Liver (tissue), 9 donors: ENCODE data around the gene PANK2. TPM values are rescaled to one million over a fixed set of nuclear protein-coding genes. Genes with fewer than 3 reads are reported as not detected.

ENCODE experiments used
- DNase-seq: peaks from one replicate; pipeline ENCODE4 v3.0.0-alpha.2; 2017; ENCODE audit warnings: low spot score
- H3K27ac ChIP-seq, 2 donors: one replicate each; pipeline ENCODE4 v1.7.0; 2013; ENCODE audit warnings: inconsistent platforms in 2 of 2, low read length in 2 of 2, control low read depth in 1 of 2, low read depth in 1 of 2, mild to moderate bottlenecking in 1 of 2
- H3K27me3 ChIP-seq, 4 donors: one replicate each; pipeline versions ENCODE4 v1.6.1 to v1.7.0; 2013; ENCODE audit warnings: low read length in 3 of 4, inconsistent platforms in 1 of 4, mild to moderate bottlenecking in 1 of 4, moderate library complexity in 1 of 4; ENCODE audit not compliant: control insufficient read depth in 4 of 4, insufficient read depth in 4 of 4
- H3K36me3 ChIP-seq, 4 donors: one replicate each; pipeline versions ENCODE4 v1.6.1 to v1.7.0; 2013; ENCODE audit warnings: low read length in 3 of 4, mild to moderate bottlenecking in 3 of 4, low read depth in 1 of 4, moderate library complexity in 1 of 4; ENCODE audit not compliant: control insufficient read depth in 4 of 4, insufficient read depth in 3 of 4
- H3K4me1 ChIP-seq, 4 donors: one replicate each; pipeline versions ENCODE4 v1.6.1 to v1.7.0; 2013; ENCODE audit warnings: low read length in 3 of 4, mild to moderate bottlenecking in 3 of 4, moderate library complexity in 1 of 4; ENCODE audit not compliant: control insufficient read depth in 4 of 4, insufficient read depth in 4 of 4
- H3K4me3 ChIP-seq, 3 donors: one replicate each; pipeline versions ENCODE4 v1.6.1 to v1.7.0; 2013; ENCODE audit warnings: low read length in 3 of 3, control low read depth in 1 of 3, low read depth in 1 of 3, mild to moderate bottlenecking in 1 of 3
- H3K9ac ChIP-seq, 2 donors: one replicate each; pipeline ENCODE4 v1.7.0; 2013; ENCODE audit warnings: low read length in 2 of 2, mild to moderate bottlenecking in 2 of 2, moderate library complexity in 2 of 2, control low read depth in 1 of 2, low read depth in 1 of 2
- H3K9me3 ChIP-seq, 4 donors: one replicate each; pipeline versions ENCODE4 v1.6.1 to v1.7.0; 2013; ENCODE audit warnings: low read length in 3 of 4; ENCODE audit not compliant: control insufficient read depth in 4 of 4
- ATF3 ChIP-seq: IDR thresholded peaks from 2 replicates; pipeline ENCODE4 v1.6.1; 2016; ENCODE audit warnings: antibody characterized with exemption
- CTCF ChIP-seq: fragments of 150-350 bp; IDR thresholded peaks from 2 replicates; pipeline ENCODE4 v1.5.1; 2017; ENCODE audit warnings: improper control_type of control experiment, low read depth, low read length; ENCODE audit not compliant: missing input control
- EGR1 ChIP-seq, 2 donors: IDR thresholded peaks; 2 replicates each; pipeline ENCODE4 v1.6.1; 2016 to 2018; ENCODE audit warnings: antibody characterized with exemption in 2 of 2, low read depth in 2 of 2
- FOXA1 ChIP-seq: IDR thresholded peaks from 2 replicates; pipeline ENCODE4 v1.6.1; 2016; ENCODE audit warnings: antibody characterized with exemption
- GABPA ChIP-seq, 2 donors: IDR thresholded peaks in 1 of 2; conservative IDR thresholded peaks in 1 of 2; 2 replicates each; pipeline ENCODE4 v1.6.1; 2016; ENCODE audit warnings: antibody characterized with exemption in 2 of 2, mild to moderate bottlenecking in 1 of 2, moderate library complexity in 1 of 2
- HNF4A ChIP-seq, 2 donors: conservative IDR thresholded peaks; 2 replicates each; pipeline ENCODE4 v1.6.1; 2016; ENCODE audit warnings: antibody characterized with exemption in 2 of 2, mild to moderate bottlenecking in 2 of 2
- HNF4G ChIP-seq: IDR thresholded peaks from 2 replicates; pipeline ENCODE4 v1.6.1; 2016; ENCODE audit warnings: antibody characterized with exemption
- JUND ChIP-seq, 2 donors: IDR thresholded peaks; 2 replicates each; pipeline ENCODE4 v1.6.1; 2016; ENCODE audit warnings: antibody characterized with exemption in 2 of 2
- MAX ChIP-seq: IDR thresholded peaks from 2 replicates; pipeline ENCODE4 v1.6.1; 2016; ENCODE audit warnings: antibody characterized with exemption
- NR2F2 ChIP-seq: IDR thresholded peaks from 2 replicates; pipeline ENCODE4 v1.6.1; 2016; ENCODE audit warnings: antibody characterized with exemption
- RAD21 ChIP-seq, 2 donors: IDR thresholded peaks; 2 replicates each; pipeline ENCODE4 v1.6.1; 2016; ENCODE audit warnings: antibody characterized with exemption in 2 of 2, mild to moderate bottlenecking in 2 of 2
- REST ChIP-seq: IDR thresholded peaks from 2 replicates; pipeline ENCODE4 v1.6.1; 2016; ENCODE audit warnings: antibody characterized with exemption, mild to moderate bottlenecking
- RXRA ChIP-seq, 2 donors: IDR thresholded peaks; 2 replicates each; pipeline ENCODE4 v1.6.1; 2017 to 2018; ENCODE audit warnings: antibody characterized with exemption in 2 of 2, mild to moderate bottlenecking in 1 of 2
- SP1 ChIP-seq: IDR thresholded peaks from 2 replicates; pipeline ENCODE4 v1.6.1; 2018; ENCODE audit warnings: antibody characterized with exemption, mild to moderate bottlenecking
- YY1 ChIP-seq: IDR thresholded peaks from 2 replicates; pipeline ENCODE4 v1.6.1; 2016; ENCODE audit warnings: antibody characterized with exemption, mild to moderate bottlenecking
- ZBTB33 ChIP-seq: IDR thresholded peaks from 2 replicates; pipeline ENCODE4 v1.6.1; 2016; ENCODE audit warnings: antibody characterized with exemption
- WGBS: extraction: QIAGEN DNeasy Blood & Tissue Kit; methylation state at CpG from one replicate; pipeline ENCODE4 v1.1.7; 2013; 5-methylcytosine and 5-hydroxymethylcytosine counted together
- polyA plus RNA-seq, 2 donors: library from polyadenylated mRNA; stranded (reverse) in 1 of 2; unstranded in 1 of 2; fragments of 200-250 nt in 1 of 2; fragments of >200 nt in 1 of 2; fragmentation: Nextera tagmentation in 1 of 2; extraction: Ambion mirVana in 1 of 2; gene quantifications; one replicate each; pipeline versions ENCODE4 v1.2.1 to v1.2.3, GENCODE V29; 2013 to 2015
- total RNA-seq, 2 donors: library from RNA; depleted of rRNA; stranded (reverse); fragments of >200 nt; gene quantifications; one replicate each; pipeline ENCODE4 v1.2.3, GENCODE V29; 2014
- donor health status: healthy.
- donor health status: healthy.
- donor health status: healthy.
- donor health status: healthy.
- donor health status: healthy.

PANK2 gene
- total and polyA plus RNA-seq, 4 donors = 10.6 to 27.7 (median 15.9) TPM

GRCh38 chr20:3929713-3930060 lies 40.5 kb downstream of the PANK2 start (continued):
- TF ChIP-seq CTCF (no peak), MAX (no peak)

- H3K27ac ChIP-seq = no peak overlapping the region
- H3K4me1 ChIP-seq = peaks cover 0 to 11% (median 4%) of the 10 kb centered on the region in 4 donors
- no peaks in the 10 kb centered on the region for H3K9me3 ChIP-seq
- no peaks in the 10 kb centered on the region for H3K36me3 ChIP-seq
- H3K27me3 ChIP-seq = no peaks in the 10 kb centered on the region
- peak; percentile 67 for DNase-seq
- no peak overlapping the region for H3K9ac ChIP-seq
- TF ChIP-seq HNF4G = no peak
- TF ChIP-seq NR2F2 = no peak
- TF ChIP-seq GABPA (IDR thresholded peaks at IDR 0.05 in 1 of 2, conservative IDR thresholded peaks at IDR 0.05 in 1 of 2) = no peak
- no peak for TF ChIP-seq EGR1 (IDR thresholded peaks at IDR 0.05; ENCODE audit: low read depth in 2 of 2)
- no peak for TF ChIP-seq YY1
- TF ChIP-seq ATF3 = no peak
- TF ChIP-seq CTCF = no peak
- no peak for TF ChIP-seq REST
- no peak for TF ChIP-seq MAX
- no peak for TF ChIP-seq RAD21 (IDR thresholded peaks at IDR 0.05)
- no peak for TF ChIP-seq FOXA1
- TF ChIP-seq RXRA (IDR thresholded peaks at IDR 0.05) = no peak
- no peak for TF ChIP-seq ZBTB33
- no peak for TF ChIP-seq HNF4A (conservative IDR thresholded peaks at IDR 0.05)
- no peak for TF ChIP-seq JUND (IDR thresholded peaks at IDR 0.05)
- TF ChIP-seq SP1 = no peak
- H3K4me3 ChIP-seq = no peak overlapping the region
- WGBS = 80% methylated on average over 6 of the region's 6 CpGs
These were observed 41.3 kb downstream of the PANK2 start for GRCh38 chr20:3930265-3931206.
